Kasumi-1 (cell line): ENCODE results near the gene CPTP.
"Not testable (repeated sequence)": the region's sequence is repeated elsewhere in the genome, so short reads cannot be mapped to it uniquely, and the experiment has no call there.

Experiments
- DNase-seq, 2 experiments: peaks; one replicate each; lab custom pipeline; 2025; lab: John Stamatoyannopoulos, UW

The CPTP gene

GRCh38 chr1:1366699-1367066, 42.1 kb downstream of the CPTP start:
- no peak for DNase-seq

DNA sequence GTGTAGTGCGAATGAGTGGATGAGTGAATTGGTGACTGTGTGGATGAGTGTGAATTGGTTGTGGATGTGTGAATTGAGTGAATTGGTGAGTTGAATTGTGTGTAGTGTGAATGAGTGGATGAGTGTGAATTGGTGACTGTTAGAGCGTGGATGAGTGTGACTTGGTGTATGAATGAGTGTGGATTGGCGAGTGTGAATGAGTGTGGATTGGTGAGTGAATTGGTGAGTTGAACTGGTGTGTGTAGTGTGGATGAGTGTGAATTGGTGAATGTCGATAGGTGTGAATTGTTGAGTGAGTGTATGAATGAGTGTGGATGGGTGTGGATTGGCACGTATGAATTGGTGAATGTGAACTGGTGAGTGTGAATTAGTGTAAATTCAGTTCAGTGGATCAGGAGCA, 42.7 kb downstream of the CPTP start:
- DNase-seq, result no peak

DNA sequence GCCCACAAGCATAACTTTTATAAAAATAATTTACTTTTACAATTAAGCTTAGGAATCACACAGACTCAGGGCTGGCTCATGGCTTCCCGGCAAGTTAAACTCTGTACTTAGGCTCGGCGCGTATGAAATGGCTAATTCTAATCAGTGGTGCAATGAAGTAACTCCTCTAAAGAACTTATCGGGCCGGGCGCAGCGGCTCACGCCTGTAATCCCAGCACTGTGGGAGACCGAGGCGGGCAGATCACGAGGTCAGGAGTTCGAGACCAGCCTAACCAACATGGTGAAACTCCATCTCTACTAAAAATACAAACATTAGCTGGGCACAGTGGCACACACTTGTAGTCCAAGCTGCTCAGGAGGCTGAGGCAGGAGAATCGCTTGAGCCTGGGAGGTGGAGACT, 45.5 kb downstream of the CPTP start:
- not testable (repeated sequence) for DNase-seq

DNA sequence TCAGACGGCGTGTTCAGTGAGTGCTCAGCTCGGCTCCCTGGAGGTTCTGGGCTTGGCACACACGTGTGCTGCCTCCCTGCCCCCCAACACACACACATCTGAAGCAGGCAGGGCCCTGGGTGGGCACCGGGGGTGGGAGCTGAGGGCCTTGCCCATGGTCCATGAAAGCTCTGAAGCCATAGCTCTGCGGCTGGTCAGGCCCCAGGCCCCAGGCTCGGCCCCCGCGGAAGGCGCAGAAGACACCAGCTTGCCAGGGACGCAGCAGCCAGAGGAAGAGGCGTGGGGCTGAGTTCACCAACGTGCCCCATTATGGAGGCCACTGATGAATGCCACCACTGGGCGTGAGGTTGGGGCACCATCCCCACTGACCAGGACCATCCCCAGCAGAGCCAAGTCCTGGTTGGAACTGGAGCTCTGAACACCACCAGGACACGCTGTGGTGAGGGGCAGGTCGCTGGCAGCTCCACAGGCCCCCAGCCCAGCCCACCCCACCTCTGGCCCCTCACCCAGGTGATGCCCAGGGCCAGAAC, 46.2 kb downstream of the CPTP start:
- no peak for DNase-seq

DNA sequence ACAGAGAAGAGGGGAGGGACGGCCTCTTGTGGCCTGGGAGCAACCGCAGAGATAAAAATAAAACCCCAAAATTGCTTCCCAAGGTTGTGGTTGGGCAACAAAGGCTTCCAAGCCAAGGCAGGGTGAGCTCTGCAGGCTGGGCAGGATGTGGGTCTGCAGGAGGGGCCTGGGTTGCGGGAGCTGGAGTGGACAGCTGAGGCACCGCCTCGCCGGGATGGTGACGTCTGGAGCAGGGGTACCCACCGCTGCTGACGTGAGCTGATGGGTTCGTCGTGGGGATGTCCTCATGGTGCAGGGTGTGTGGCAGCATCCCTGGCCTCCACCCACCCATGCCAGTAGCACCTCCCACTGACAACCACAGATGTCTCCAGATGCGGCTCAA, 46.8 kb downstream of the CPTP start:
- no peak for DNase-seq

DNA sequence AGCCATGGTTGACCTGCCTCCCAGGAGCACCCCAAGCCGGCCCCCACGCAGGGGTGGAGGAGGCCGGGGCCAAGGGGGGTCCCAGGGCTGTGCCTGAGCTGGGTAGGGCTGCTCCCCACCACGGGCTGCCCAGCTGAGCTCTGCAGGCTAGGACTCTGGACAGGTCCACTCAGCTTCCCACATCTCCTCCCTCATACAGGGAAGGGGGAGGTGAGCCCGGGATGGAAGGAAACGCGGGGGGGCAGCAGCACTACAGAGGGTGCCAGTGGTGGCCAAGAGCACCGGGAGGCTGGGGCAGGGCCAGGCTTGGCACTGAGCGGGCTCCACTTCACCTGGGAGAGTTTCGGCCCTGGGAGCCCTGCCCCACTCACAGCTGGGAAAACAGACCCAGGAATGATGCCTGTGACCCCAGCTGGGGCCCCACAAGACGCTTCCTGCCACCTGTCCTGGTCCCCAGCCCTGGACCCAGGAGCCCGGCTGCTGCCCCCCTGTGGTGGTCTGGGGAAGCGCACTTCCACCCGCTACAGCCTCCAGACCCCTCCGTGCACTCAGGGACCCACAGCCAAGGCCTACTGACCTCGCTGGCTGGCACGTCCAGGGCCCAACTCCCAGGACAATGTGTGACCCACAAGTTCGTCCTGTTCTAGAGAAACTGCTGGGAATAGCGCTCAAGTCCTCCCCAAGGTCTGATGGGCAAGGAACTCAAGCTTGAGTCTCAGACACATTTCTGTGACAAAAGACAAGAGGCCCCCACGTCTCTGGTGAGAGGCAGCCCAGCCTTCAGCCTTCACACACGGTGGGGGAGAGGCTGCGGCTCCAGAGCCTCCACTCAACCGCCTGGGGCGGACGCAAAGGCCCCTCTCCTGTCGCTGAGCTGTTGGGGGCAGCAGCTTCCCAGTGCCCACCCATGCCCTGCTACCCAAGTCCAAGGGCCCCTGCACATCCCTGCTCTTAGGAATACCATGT, 47.4 kb downstream of the CPTP start:
- peak; percentile 28 to 40 for DNase-seq

DNA sequence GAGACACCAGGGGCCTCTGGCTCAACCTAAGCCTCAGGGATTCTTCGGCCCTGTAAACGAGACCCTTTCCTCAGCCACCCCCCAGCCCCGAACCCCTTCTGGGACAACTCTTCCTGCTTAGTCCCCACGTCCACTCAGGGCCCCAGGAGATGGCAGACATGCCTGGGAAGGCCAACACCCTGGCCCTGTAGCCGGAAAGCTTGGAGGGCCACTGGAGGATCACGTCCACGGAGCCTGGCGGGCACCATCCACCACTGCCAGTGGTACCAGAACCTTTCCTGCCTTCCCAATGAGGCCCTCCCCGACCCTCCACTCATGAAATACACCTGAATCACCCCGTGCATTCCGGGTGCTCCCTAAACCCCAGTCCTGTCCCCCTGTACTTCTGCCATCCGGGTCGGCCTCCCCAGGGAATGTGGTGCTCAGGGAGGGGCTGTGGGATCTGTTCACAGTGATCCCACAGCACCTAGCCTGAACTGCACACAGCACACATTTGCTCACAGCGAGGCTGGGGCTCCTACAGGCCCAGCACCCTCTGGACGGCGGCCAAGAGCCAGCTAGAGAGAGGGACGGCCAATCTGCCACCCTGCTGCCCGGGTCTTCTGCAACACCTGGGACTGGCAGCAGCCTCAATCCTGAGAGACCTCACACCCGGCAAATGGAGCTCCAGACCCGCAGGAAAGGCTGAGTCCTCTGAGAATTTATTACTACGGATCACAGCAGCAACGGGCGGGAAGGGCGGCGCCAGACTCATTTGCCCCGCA, 48.6 kb downstream of the CPTP start:
- no peak for DNase-seq

GRCh38 chr1:1373815-1374588, 49.4 kb downstream of the CPTP start:
- no peak for DNase-seq

GRCh38 chr1:1374589-1374928, 50.0 kb downstream of the CPTP start:
- DNase-seq, result no peak

- peak; percentile 99 to 100 for DNase-seq
Measured at GRCh38 chr1:1374929-1375662, 50.5 kb downstream of the CPTP start, which contains the start of gene AURKAIP1. AURKAIP1 (minus strand) TSS chr1:1375207; CDS start chr1:1374756, 451 bp downstream.

DNA sequence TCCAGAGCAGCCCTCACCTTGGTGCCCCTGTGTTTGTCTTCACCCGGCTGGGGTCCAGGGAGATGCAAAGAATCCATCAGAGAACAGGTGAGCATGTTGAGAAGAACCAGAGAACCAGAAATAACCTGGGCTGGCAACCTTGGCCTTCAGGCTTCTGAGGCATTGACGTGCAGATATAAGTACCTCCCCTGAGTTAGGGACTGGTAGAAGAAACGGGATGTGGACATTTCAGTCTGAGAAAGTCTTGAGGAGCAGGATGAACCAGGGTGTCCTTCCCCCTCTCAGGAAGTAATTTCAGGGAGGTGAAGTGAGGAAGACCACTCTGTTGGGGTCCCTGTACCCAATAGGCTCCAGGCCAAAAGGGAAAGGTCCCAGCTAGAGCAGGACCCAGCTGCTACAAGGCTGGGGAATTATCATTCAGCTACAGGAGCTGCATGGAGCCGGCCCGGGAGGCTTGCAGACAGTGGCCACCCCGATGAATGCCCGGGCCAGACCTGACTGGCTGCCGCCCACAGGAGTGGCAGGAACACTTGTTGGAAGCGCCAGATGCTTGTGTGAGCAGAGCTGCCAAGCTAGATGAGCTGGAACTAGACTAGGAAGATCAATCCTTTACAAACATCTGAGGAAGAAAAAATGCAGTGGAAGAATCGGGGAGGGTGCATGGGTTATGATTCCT, 52.1 kb downstream of the CPTP start:
- DNase-seq, result no peak

DNA sequence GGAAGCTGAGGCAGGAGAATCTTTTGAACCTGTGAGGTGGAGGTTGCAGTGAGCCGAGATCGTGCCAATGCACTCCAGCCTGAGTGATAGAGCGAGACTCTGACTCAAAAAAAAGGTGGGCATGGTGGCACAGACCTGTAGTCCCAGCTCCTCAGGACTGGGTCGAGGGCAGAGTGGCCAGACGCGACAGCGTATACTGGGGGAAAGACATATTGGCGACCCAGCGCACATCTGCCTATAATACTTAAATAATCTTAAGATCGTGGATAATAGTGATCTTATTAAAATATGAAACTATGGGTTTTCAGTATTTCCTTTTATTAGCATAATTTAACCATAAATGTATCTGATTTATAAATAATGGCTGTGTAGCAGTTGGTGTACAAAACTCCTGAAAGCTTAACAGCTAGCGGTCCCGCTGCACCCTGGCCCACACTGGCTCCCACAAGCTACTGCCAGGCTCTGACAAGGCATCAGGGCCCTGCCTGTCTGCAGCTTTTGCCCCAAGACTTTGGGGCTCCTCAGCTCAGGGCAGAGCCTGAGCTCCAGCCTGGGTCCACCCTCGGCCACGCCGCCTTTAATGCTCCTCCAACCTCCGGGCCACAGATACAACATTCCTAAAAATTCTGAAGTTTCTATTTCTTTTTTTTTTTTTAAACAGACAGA, 53.1 kb downstream of the CPTP start:
- DNase-seq, result no peak
